Thyroid gland (tissue), 4 donors: Measurements from ENCODE around the gene BMPR2. TPM values are rescaled to one million over a fixed set of nuclear protein-coding genes. Genes with fewer than 3 reads are reported as not detected.
"Not testable (repeated sequence)": the region's sequence is repeated elsewhere in the genome, so short reads cannot be mapped to it uniquely, and the experiment has no call there.

Source experiments
- DNase-seq, 2 donors: peaks; one replicate each; pipeline ENCODE4 v3.0.0-alpha.2; 2019
- H3K27ac ChIP-seq, 3 donors: fragments of 200-600 bp; sonication (generic); 1 replicate in 2 of 3; 2 replicates in 1 of 3; pipeline ENCODE4 v1.5.1; 2016 to 2019; ENCODE audit warnings: mild to moderate bottlenecking in 1 of 3, moderate library complexity in 1 of 3
- H3K27me3 ChIP-seq: fragments of 200-600 bp; sonication (generic); one replicate; pipeline ENCODE4 v1.5.1; 2019
- H3K36me3 ChIP-seq, 2 donors: fragments of 200-600 bp; sonication (generic); one replicate each; pipeline ENCODE4 v1.5.1; 2016 to 2019
- H3K4me1 ChIP-seq, 2 donors: fragments of 200-600 bp; sonication (generic); one replicate each; pipeline ENCODE4 v1.5.1; 2017 to 2019
- H3K4me3 ChIP-seq, 3 donors: fragments of 200-600 bp; sonication (generic); replicated peaks in 1 of 3; 1 replicate in 2 of 3; 2 replicates in 1 of 3; pipeline ENCODE4 v1.5.1; 2016; ENCODE audit warnings: mild to moderate bottlenecking in 1 of 3
- H3K9me3 ChIP-seq: fragments of 200-600 bp; sonication (generic); one replicate; pipeline ENCODE4 v1.5.1; 2017
- POLR2A ChIP-seq, 2 donors: fragments of 450-650 bp; IDR thresholded peaks; one replicate each; pipeline ENCODE4 v1.6.1; 2017; ENCODE audit warnings: antibody characterized with exemption in 2 of 2, mild to moderate bottlenecking in 2 of 2, moderate library complexity in 1 of 2
- WGBS, 2 donors: methylation state at CpG; one replicate each; pipeline ENCODE4 v1.1.5; 2017; 5-methylcytosine and 5-hydroxymethylcytosine counted together
- intact Hi-C: fragments of 100-400 bp; cut with DNase I; formaldehyde crosslinking; loops from one replicate; pipeline ENCODE4 v1.15.1; 2023
- total RNA-seq, 4 donors: library from RNA; depleted of rRNA; stranded (reverse); fragments of >200 nt; gene quantifications; one replicate each; pipeline ENCODE4 v1.2.3, GENCODE V29; 2016
- TF ChIP-seq, protein P1 (sequence below), 6 experiments: fragments of 200-600 bp in 3 of 6; fragments of 450-650 bp in 3 of 6; sonication (generic) in 3 of 6; IDR thresholded peaks; one replicate each; pipeline ENCODE4 v1.5.1; 2016 to 2019; ENCODE audit warnings: antibody characterized with exemption in 6 of 6, mild to moderate bottlenecking in 2 of 6, inconsistent platforms in 1 of 6, moderate library complexity in 1 of 6

The BMPR2 gene
- total RNA-seq, 4 donors from 2014 or later: 50.1 to 67.0 (median 56.3) TPM

DNA sequence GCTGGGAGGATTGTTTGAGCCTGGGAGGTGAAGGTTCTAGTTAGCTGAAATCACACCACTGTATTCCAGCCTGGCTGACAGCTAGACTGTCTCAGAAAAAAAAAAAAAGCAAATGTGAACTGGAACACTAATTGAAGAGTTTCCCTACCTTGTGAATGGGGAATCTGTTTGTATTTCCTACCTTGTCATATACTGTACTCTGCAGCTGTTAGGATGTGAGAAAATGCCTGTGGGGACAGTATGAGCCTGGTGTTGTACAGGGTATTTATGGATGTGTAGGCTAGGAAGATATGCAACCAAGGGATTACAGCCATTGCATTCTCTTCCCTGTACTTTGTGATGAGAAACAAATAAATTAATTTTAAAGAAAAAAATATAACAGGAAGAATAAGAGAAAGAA is 145.3 kb downstream of the BMPR2 start:
- H3K4me3 ChIP-seq: no peak overlapping the region
- no peaks in the 10 kb centered on the region for H3K9me3 ChIP-seq
- TF ChIP-seq, protein P1, sequence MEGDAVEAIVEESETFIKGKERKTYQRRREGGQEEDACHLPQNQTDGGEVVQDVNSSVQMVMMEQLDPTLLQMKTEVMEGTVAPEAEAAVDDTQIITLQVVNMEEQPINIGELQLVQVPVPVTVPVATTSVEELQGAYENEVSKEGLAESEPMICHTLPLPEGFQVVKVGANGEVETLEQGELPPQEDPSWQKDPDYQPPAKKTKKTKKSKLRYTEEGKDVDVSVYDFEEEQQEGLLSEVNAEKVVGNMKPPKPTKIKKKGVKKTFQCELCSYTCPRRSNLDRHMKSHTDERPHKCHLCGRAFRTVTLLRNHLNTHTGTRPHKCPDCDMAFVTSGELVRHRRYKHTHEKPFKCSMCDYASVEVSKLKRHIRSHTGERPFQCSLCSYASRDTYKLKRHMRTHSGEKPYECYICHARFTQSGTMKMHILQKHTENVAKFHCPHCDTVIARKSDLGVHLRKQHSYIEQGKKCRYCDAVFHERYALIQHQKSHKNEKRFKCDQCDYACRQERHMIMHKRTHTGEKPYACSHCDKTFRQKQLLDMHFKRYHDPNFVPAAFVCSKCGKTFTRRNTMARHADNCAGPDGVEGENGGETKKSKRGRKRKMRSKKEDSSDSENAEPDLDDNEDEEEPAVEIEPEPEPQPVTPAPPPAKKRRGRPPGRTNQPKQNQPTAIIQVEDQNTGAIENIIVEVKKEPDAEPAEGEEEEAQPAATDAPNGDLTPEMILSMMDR (IDR thresholded peaks at IDR 0.05): no peak
- no peak for TF ChIP-seq POLR2A (IDR thresholded peaks at IDR 0.05)
- H3K4me1 ChIP-seq: peaks cover 0 to 4% of the 10 kb centered on the region in 2 donors
- no peak overlapping the region for H3K27ac ChIP-seq
- H3K27me3 ChIP-seq: no peaks in the 10 kb centered on the region
- no peak for DNase-seq
- H3K36me3 ChIP-seq: peaks cover 7 to 18% of the 10 kb centered on the region in 2 donors
- intact Hi-C loops: no loop called here

DNA sequence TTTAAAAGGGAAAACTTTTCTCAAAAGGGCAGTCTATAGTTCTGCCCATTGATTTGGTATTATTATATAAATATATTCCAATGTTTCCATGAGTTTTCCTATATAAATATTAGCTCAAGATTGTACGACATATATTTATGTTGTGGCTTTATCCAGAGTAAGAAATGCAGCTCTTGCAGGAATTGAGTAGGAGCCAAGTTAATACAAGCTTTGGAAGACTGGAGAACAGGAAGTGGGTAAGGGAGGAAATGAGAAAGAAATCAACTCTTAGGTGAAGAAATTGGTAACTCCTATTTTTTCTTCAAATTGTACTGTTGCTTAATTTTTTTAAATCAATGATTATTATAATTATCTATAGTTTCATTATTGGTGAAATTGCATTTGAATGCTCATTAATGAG is 153.3 kb downstream of the BMPR2 start:
- no peaks in the 10 kb centered on the region for H3K9me3 ChIP-seq
- H3K4me1 ChIP-seq: no peaks in the 10 kb centered on the region
- DNase-seq: no peak
- TF ChIP-seq, protein P1 (IDR thresholded peaks at IDR 0.05): no peak
- TF ChIP-seq POLR2A (IDR thresholded peaks at IDR 0.05): no peak
- WGBS, 2 donors: 58 to 65% methylated on average over 1 of the region's 1 CpG
- intact Hi-C loops: no loop called here
- no peaks in the 10 kb centered on the region for H3K36me3 ChIP-seq
- H3K27me3 ChIP-seq: no peaks in the 10 kb centered on the region
- H3K4me3 ChIP-seq: no peak overlapping the region
- H3K27ac ChIP-seq: no peak overlapping the region

DNA sequence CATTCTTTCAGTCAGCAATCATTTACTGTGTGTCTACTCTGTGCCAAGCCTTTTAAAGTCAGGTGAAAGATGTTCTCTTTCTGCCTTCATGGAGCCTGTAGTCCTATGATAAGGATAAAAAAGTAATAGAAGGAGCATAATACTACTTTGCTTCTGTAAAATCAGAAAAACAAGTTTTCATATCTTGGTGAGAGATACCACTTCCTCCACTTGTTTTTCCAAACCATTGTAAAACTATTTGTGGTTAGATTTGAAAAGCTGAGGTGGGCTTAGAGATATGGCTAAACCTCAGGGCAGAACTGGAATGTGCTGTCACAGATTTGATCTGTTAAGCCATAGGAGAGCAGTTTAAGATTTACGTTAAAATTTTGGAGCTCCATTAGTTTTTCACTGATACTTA is 153.9 kb downstream of the BMPR2 start:
- Histone ChIP-seq H3K36me3 (no peaks in the 10 kb centered on the region), H3K4me1 (no peaks in the 10 kb centered on the region), H3K9me3 (no peaks in the 10 kb centered on the region), H3K27ac (no peak overlapping the region), H3K4me3 (no peak overlapping the region), H3K27me3 (no peaks in the 10 kb centered on the region)
- WGBS, 2 donors: 79 to 91% methylated on average over 1 of the region's 1 CpG
- intact Hi-C loops: no loop called here
- no peak for DNase-seq
- TF ChIP-seq, protein P1 (IDR thresholded peaks at IDR 0.05): no peak
- no peak for TF ChIP-seq POLR2A (IDR thresholded peaks at IDR 0.05)

DNA sequence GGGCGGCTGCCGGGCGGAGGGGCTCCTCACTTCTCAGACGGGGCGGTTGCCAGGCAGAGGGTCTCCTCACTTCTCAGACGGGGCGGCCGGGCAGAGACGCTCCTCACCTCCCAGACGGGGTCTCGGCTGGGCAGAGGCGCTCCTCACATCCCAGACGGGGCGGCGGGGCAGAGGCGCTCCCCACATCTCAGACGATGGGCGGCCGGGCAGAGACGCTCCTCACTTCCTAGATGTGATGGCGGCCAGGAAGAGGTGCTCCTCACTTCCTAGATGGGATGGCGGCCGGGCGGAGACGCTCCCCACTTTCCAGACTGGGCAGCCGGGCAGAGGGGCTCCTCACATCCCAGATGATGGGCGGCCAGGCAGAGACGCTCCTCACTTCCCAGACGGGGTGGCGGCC is 159.2 kb downstream of the BMPR2 start:
- H3K4me3 ChIP-seq, H3K27me3 ChIP-seq, H3K36me3 ChIP-seq, H3K27ac ChIP-seq, DNase-seq, H3K9me3 ChIP-seq, intact Hi-C loops, H3K4me1 ChIP-seq: not testable (repeated sequence)
- no CpG with 5 or more reads among the region's 30 CpGs for WGBS, 2 donors

DNA sequence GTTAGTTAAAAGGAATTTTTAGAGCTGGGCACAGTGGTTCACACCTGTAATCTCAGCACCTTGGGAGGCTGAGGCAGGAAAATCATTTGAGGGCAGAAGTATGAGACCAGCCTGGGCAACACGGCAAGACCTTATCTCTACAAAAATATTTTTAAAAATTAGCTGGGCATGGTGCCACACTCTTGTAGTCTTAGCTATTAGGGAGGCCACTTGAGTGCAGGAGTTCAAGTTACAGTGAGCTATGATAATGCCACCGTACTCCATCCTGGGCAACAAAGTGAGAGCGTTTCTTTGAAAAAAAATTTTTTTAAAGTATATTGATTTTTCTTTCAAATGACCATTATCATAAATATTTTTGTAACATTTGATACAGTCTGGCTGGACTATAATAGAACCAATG is 165.0 kb downstream of the BMPR2 start:
- H3K9me3 ChIP-seq: no peaks in the 10 kb centered on the region
- 57 to 59% methylated on average over 3 of the region's 3 CpGs for WGBS, 2 donors
- H3K27me3 ChIP-seq: no peaks in the 10 kb centered on the region
- H3K27ac ChIP-seq: no peak overlapping the region
- H3K4me1 ChIP-seq: peaks cover 0 to 5% of the 10 kb centered on the region in 2 donors
- H3K36me3 ChIP-seq: no peaks in the 10 kb centered on the region
- TF ChIP-seq, protein P1 (IDR thresholded peaks at IDR 0.05): no peak
- no peak for TF ChIP-seq POLR2A (IDR thresholded peaks at IDR 0.05)
- no peak overlapping the region for H3K4me3 ChIP-seq
- DNase-seq: no peak
- intact Hi-C loops: no loop called here

DNA sequence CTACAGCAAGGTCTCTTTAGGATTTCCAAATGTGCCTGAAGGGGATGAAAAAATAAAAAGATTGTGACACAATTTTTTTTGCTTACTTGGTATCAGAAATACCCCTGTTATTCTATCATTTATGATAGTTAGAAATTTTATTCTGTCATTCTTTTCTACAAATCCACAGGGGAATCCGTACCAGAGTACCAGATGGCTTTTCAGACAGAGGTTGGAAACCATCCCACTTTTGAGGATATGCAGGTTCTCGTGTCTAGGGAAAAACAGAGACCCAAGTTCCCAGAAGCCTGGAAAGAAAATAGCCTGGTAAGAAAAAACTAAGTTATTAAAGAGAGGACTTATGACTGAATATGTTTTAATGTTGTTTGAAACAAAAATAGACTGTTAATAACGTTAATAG is 166.0 kb downstream of the BMPR2 start:
- no peak overlapping the region for H3K4me3 ChIP-seq
- no peak for TF ChIP-seq POLR2A (IDR thresholded peaks at IDR 0.05)
- TF ChIP-seq, protein P1 (IDR thresholded peaks at IDR 0.05): no peak
- intact Hi-C loops: no loop called here

More for the DNA sequence above, 166.0 kb downstream of the BMPR2 start:
- no peaks in the 10 kb centered on the region for H3K27me3 ChIP-seq
- peaks cover 0 to 5% of the 10 kb centered on the region in 2 donors for H3K4me1 ChIP-seq
- DNase-seq: no peak
- H3K36me3 ChIP-seq: no peaks in the 10 kb centered on the region
- no peaks in the 10 kb centered on the region for H3K9me3 ChIP-seq
- H3K27ac ChIP-seq: no peak overlapping the region
- 77 to 79% methylated on average over 3 of the region's 3 CpGs for WGBS, 2 donors
